GM18909 (cell line): ENCODE measurements around the gene GALNT9.
"Not testable (repeated sequence)": the region's sequence is repeated elsewhere in the genome, so short reads cannot be mapped to it uniquely, and the experiment has no call there.

Experiments
- ATAC-seq: cut with Tn5 transposase; IDR thresholded peaks from one replicate; pipeline ENCODE4 v1.9.1; 2021; ENCODE audit warnings: mild to moderate bottlenecking; ENCODE audit not compliant: unreplicated experiment, poor library complexity

The GALNT9 gene

GRCh38 chr12:132270516-132270915 lies 58.9 kb downstream of the GALNT9 start:
- ATAC-seq: no peak

GRCh38 chr12:132269271-132269968 lies 60.0 kb downstream of the GALNT9 start:
- no peak for ATAC-seq

GRCh38 chr12:132268674-132269073 lies 60.7 kb downstream of the GALNT9 start:
- ATAC-seq: no peak

- ATAC-seq: no peak
Observed at GRCh38 chr12:132267873-132268272, 61.5 kb downstream of the GALNT9 start.

- ATAC-seq: no peak
Observed at GRCh38 chr12:132266802-132267201, 62.6 kb downstream of the GALNT9 start.

GRCh38 chr12:132266370-132266769 lies 63.0 kb downstream of the GALNT9 start:
- ATAC-seq: no peak

GRCh38 chr12:132265822-132266221 lies 63.6 kb downstream of the GALNT9 start:
- ATAC-seq: not testable (repeated sequence)

GRCh38 chr12:132265056-132265800 lies 64.2 kb downstream of the GALNT9 start:
- no peak for ATAC-seq

- ATAC-seq: no peak
Observed at GRCh38 chr12:132264086-132265010, 65.0 kb downstream of the GALNT9 start.

- ATAC-seq: no peak
Observed at GRCh38 chr12:132263451-132264049, 65.8 kb downstream of the GALNT9 start.

- ATAC-seq: no peak
Observed at GRCh38 chr12:132263061-132263360, 66.4 kb downstream of the GALNT9 start.

GRCh38 chr12:132262256-132263060 lies 66.9 kb downstream of the GALNT9 start:
- no peak for ATAC-seq

GRCh38 chr12:132261328-132262138 lies 67.9 kb downstream of the GALNT9 start:
- no peak for ATAC-seq

- no peak for ATAC-seq
Observed at GRCh38 chr12:132260721-132261120, 68.7 kb downstream of the GALNT9 start.

- ATAC-seq: no peak
Observed at GRCh38 chr12:132259872-132260695, 69.3 kb downstream of the GALNT9 start.

GRCh38 chr12:132259364-132259871 lies 70.0 kb downstream of the GALNT9 start:
- no peak for ATAC-seq

GRCh38 chr12:132258543-132258942 lies 70.8 kb downstream of the GALNT9 start:
- ATAC-seq: no peak

GRCh38 chr12:132257955-132258490 lies 71.4 kb downstream of the GALNT9 start:
- ATAC-seq: no peak
